BE2C (cell line): ENCODE results near the gene NRXN3.

Source experiments
- DNase-seq: peaks from one replicate; pipeline ENCODE4 v3.0.0-alpha.2; 2020
- H3K27me3 ChIP-seq: fragments of 250-450 bp; sonication (Bioruptor Pico); 2 replicates; pipeline ENCODE4 v1.5.1; 2020; ENCODE audit warnings: mild to moderate bottlenecking
- H3K36me3 ChIP-seq: fragments of 250-450 bp; sonication (Bioruptor Pico); 2 replicates; pipeline ENCODE4 v1.5.1; 2020; ENCODE audit warnings: mild to moderate bottlenecking
- H3K4me1 ChIP-seq: fragments of 250-450 bp; sonication (Bioruptor Pico); 2 replicates; pipeline ENCODE4 v1.5.1; 2020
- H3K4me3 ChIP-seq: 2 replicates; pipeline ENCODE4 v1.5.1; 2011; ENCODE audit warnings: low read depth, low read length
- H3K9me3 ChIP-seq: fragments of 250-450 bp; sonication (Bioruptor Pico); 2 replicates; pipeline ENCODE4 v1.5.1; 2020
- TF ChIP-seq, protein P1 (sequence below): IDR thresholded peaks from 2 replicates; pipeline ENCODE4 v1.5.1; 2012; ENCODE audit warnings: mild to moderate bottlenecking, low read depth, low read length

The NRXN3 gene

GRCh38 chr14:78488938-78489337, 318.8 kb downstream of the NRXN3 start:
- Histone ChIP-seq H3K36me3 (no peaks in the 10 kb centered on the region), H3K4me3 (no peak overlapping the region), H3K27me3 (no peaks in the 10 kb centered on the region), H3K9me3 (no peaks in the 10 kb centered on the region), H3K4me1 (no peaks in the 10 kb centered on the region)
- TF ChIP-seq, protein P1, sequence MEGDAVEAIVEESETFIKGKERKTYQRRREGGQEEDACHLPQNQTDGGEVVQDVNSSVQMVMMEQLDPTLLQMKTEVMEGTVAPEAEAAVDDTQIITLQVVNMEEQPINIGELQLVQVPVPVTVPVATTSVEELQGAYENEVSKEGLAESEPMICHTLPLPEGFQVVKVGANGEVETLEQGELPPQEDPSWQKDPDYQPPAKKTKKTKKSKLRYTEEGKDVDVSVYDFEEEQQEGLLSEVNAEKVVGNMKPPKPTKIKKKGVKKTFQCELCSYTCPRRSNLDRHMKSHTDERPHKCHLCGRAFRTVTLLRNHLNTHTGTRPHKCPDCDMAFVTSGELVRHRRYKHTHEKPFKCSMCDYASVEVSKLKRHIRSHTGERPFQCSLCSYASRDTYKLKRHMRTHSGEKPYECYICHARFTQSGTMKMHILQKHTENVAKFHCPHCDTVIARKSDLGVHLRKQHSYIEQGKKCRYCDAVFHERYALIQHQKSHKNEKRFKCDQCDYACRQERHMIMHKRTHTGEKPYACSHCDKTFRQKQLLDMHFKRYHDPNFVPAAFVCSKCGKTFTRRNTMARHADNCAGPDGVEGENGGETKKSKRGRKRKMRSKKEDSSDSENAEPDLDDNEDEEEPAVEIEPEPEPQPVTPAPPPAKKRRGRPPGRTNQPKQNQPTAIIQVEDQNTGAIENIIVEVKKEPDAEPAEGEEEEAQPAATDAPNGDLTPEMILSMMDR: no peak
- no peak for DNase-seq

- no peaks in the 10 kb centered on the region for H3K27me3 ChIP-seq
- no peaks in the 10 kb centered on the region for H3K9me3 ChIP-seq
- H3K4me1 ChIP-seq: no peaks in the 10 kb centered on the region
- no peak for DNase-seq
- H3K36me3 ChIP-seq: no peaks in the 10 kb centered on the region
- H3K4me3 ChIP-seq: no peak overlapping the region
- TF ChIP-seq, protein P1: no peak
These were observed 320.9 kb downstream of the NRXN3 start for GRCh38 chr14:78491048-78491447.

DNA sequence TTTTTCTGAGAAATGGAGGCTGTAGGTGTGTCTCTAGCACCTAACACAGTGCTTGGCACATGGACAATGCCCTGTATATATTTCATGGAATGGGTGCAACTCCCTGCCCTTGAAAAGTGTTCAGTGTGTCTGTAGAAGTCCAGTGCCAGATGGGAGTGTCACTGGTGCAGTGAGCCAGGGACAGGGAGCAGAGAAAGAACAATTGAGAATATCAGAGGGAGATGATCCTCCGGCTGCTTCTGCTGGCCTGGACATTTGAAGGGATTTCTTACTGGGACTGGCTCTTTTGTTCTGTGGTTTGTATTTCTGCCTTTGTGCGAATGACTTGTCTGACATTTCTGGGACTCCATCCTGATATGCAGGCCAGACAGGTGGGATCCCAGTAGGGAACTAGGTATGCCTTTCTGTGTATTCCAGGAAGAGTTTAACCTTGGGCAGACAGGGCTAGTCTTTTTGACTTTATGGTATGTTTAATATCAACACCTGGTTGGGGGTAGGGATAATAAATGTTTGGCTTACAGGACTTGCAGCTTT, 328.0 kb downstream of the NRXN3 start:
- Histone ChIP-seq H3K27me3 (no peaks in the 10 kb centered on the region), H3K36me3 (no peaks in the 10 kb centered on the region), H3K4me1 (no peaks in the 10 kb centered on the region), H3K4me3 (no peak overlapping the region), H3K9me3 (no peaks in the 10 kb centered on the region; the same call in 1 of the 2 replicates)
- no peak for DNase-seq
- TF ChIP-seq, protein P1: no peak

DNA sequence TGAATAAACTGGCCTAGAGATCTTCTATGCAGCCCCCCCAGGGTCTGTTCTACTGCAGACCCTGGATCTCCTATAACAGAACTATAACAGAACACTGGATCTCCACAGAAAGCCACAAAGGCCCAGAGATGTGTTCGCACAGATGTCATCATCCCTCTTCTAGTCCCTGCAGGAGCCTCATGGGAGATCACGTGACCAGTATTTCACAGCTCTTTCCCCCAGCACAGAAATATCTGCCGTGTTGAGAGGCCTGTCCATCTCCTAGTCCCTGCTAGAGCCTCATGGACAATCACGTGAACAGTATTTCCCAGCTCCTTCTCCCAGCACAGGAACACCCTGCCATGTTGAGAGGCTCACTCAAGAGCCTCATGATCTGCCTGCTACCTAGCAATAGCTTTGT, 331.7 kb downstream of the NRXN3 start:
- TF ChIP-seq, protein P1: no peak
- no peaks in the 10 kb centered on the region for H3K4me1 ChIP-seq
- no peaks in the 10 kb centered on the region; the same call in 1 of the 2 replicates for H3K9me3 ChIP-seq
- DNase-seq: no peak
- no peak overlapping the region for H3K4me3 ChIP-seq
- no peaks in the 10 kb centered on the region for H3K36me3 ChIP-seq
- no peaks in the 10 kb centered on the region for H3K27me3 ChIP-seq

GRCh38 chr14:78508023-78508422, 337.9 kb downstream of the NRXN3 start:
- no peaks in the 10 kb centered on the region for H3K27me3 ChIP-seq
- no peak for DNase-seq
- TF ChIP-seq, protein P1: no peak
- H3K9me3 ChIP-seq: no peaks in the 10 kb centered on the region
- no peaks in the 10 kb centered on the region for H3K4me1 ChIP-seq
- H3K36me3 ChIP-seq: no peaks in the 10 kb centered on the region
- no peak overlapping the region for H3K4me3 ChIP-seq

GRCh38 chr14:78509516-78509915, 339.3 kb downstream of the NRXN3 start:
- no peak for DNase-seq
- Histone ChIP-seq H3K4me1 (no peaks in the 10 kb centered on the region), H3K36me3 (no peaks in the 10 kb centered on the region), H3K4me3 (no peak overlapping the region), H3K27me3 (no peaks in the 10 kb centered on the region), H3K9me3 (no peaks in the 10 kb centered on the region)
- TF ChIP-seq, protein P1: no peak
